Upper lobe of left lung (tissue), 4 donors: ENCODE measurements around the gene ARPC2.
A peak's percentile ranks its signal among the peaks of the same experiment; 100 is the strongest.

Experiments
- CTCF ChIP-seq, 6 experiments: fragments of 450-650 bp in 4 of 6; fragments of 200-600 bp in 2 of 6; sonication (generic) in 2 of 6; IDR thresholded peaks; one replicate each; pipeline ENCODE4 v1.5.1; 2016 to 2019; ENCODE audit warnings: antibody characterized with exemption in 6 of 6
- EP300 ChIP-seq, 4 donors: sonication (generic); formaldehyde crosslinking; IDR thresholded peaks; one replicate each; pipeline ENCODE4 v1.5.1; 2017; ENCODE audit warnings: antibody characterized with exemption in 4 of 4, control low read depth in 2 of 4
- POLR2A ChIP-seq, 4 donors: fragments of 450-650 bp; IDR thresholded peaks; one replicate each; pipeline ENCODE4 v1.5.1; 2016 to 2017; ENCODE audit warnings: antibody characterized with exemption in 4 of 4, mild to moderate bottlenecking in 2 of 4
- POLR2AphosphoS5 ChIP-seq, 2 donors: sonication (generic); formaldehyde crosslinking; IDR thresholded peaks; one replicate each; pipeline ENCODE4 v1.5.1; 2017; ENCODE audit warnings: antibody characterized with exemption in 2 of 2

- TF ChIP-seq CTCF (IDR thresholded peaks at IDR 0.05) (peak; percentile 31 to 68 (median 50)), POLR2A (IDR thresholded peaks at IDR 0.05) (no peak), EP300 (IDR thresholded peaks at IDR 0.05) (no peak), POLR2AphosphoS5 (IDR thresholded peaks at IDR 0.05) (no peak)
Observed at GRCh38 chr2:218168635-218169462, 48.1 kb upstream of the ARPC2 start.
